HG02938 (cell line): ENCODE measurements around the gene WDR76.

ENCODE experiments used
- ATAC-seq: cut with Tn5 transposase; IDR thresholded peaks from one replicate; pipeline ENCODE4 v1.9.1; 2021; ENCODE audit warnings: mild to moderate bottlenecking, moderate library complexity; ENCODE audit not compliant: unreplicated experiment

Gene WDR76

DNA sequence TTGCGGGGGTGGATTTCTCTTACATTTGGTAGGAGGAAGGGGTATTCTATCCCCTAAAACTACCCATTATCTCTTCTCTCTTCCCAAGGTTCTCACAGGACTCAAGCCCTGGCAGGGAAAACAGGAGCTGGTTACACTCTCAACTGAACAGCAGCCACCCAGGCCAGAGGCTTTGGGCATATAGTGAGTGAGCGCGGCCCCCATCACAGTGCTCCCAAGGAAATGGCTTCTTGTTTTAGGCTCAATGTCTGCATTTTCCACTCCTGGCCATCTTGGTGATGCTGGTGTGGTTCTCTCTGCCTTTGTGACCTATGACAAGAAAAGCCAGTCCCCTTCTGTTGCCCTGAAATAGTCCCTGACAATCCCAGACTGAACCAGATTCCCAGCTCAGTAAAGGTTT lies 50.1 kb downstream of the WDR76 start:
- no peak for ATAC-seq

DNA sequence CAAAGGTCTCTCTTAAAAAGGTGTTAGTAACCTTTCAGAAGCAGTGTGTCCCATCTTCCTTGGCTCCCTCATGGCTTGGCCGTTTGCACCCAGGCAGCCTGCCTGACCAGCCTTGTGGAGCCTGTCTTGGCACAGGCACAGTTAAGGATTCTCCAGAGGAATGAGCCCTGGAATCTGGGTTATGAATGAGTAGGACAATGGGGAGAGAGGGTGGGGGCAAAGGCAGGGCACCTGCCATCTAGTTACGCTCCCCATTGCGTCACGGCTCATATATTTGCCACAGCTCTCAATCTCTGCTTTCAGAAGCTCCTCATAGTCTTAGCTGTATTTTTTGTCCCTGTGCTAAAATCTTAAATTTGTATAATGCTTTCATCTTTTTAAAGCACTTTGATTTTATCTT lies 50.6 kb downstream of the WDR76 start:
- no peak for ATAC-seq

DNA sequence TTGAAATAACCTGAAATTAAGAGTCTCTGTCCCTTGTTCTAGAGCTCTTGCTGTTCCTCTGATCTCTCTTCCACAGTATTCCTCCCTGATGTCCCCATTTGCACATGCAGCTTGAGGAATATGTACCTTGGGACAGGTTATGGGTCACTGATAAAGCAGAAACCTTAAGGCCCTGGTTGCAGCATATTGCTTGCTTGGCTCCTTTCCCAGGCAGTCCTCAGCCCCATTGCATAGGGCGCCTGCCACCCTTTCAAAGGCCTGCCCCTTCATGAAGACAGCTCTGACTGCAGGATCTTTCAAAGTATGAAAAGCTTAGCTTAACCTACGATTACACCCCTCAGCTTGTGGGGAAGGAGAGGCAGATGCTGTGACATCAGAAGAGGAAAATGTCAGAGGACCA lies 51.6 kb downstream of the WDR76 start:
- no peak for ATAC-seq

DNA sequence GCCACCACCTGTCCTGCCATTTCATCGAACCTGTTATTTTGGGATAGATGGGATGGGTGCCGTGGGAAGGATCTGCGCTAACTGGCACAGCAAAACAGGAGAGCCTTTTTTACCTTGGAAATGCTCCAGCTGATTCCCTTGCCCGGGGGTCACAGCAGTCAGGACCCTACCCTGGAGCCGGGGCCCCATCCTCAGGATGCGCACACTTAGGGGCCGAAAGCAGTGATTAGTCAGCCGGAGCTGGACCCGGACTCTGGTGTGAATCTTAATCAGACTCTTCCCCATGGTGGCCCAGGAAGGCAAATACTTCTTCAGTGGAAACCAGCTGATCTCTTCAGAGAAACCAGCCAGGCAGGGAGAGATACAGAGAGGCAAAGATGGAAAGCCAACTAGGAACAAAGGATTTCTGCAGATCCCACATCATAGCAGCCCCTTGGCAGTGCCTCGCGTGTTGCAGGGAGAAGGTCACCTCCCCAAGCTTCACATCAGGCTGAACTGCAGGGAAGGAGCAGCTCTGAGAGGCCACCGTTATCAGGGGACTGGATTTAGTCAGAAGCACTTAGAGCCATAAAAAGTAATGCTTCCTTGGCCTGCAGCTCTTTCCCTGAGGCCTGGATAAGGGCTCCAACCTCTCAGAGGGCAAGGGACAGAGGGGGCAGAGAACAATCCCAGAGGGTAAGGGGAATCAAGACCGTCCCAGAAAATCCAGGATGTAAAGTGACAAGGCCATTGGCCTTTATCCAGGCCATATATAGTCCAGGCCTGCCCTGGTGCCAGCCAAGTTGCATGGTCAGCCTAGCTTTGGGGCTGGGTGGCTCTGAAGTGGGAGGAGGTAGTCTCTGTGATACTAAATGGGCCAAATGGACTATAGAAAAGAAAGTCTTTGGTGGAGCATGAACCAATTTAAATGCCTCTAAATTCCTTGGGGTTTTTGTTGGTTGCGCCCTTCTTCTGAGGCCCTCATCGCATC lies 52.9 kb downstream of the WDR76 start:
- ATAC-seq = no peak

DNA sequence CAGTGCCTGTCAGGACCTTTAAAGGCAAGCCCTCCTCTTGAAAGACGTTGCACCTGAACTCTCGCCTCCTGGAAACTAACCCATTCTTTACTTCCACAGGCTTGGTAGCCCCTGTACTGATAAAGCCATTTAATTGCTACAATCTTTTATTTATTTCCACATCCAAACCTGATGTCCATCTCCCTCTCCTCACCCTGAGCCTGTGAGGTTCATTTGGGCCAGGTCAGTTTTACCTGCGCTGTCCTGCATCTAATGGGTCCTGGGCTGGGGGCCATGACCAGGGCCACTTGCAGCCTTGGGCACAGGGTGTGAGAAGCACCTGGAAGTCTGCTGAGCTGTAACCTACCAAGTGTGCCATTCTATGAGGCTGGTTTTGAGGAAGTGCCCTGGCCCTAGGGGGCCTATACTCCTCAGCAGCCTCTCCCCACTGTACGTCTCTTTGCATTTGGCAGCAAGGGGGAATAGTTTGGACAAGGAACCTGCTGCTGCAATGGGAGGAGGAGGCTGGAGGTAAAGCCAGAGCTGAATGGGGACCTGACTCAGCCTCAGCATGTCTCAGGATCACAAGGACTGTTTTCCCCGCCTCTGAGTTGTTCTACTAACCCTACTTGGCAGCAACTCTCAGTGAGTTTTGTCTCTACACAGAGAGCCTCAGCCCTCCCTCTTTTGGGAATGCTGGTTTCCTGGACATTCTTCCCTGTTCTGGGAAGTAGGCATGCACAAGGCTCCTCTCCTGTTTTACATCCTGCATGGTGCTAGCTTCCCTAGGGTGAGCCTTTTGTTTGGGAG lies 53.8 kb downstream of the WDR76 start:
- ATAC-seq = no peak

DNA sequence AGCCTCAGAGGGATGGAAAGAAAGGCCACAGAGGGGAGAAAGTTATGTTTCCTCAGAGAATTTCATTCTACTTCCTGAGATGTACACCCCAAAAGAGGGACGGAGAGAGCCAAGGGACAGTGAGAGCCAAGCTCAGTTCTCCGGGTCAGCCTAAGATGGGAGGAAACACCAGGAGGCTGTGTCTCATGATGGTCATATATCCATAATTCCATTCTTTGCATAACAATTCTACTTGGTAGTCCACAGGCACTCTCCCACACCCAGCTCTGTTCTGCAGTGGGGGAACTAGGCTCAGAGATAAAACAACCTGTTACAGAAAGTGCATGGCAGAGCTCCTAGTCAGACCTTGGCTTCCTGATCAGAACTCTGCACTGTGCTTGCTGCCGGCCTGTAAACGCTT lies 54.4 kb downstream of the WDR76 start:
- ATAC-seq = no peak

DNA sequence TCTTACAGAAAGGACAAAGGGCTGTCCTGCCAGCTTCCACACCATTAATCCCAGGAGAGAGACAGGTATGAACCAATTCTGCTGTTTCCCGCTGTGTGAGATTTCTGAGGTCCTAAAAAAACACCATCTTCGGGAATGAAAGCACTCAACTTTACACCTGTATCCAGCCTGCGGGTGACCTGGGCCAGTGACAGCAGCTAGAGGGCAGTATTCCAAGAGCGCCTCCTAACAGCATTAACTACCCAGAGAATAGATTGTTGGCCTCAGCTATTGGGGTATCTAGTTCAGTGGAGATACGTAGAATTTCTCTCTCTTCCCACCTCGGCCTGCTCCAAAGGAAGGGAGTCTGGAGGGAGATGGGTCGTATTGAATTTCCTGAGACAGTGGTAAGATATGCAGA lies 55.1 kb downstream of the WDR76 start:
- ATAC-seq = no peak

DNA sequence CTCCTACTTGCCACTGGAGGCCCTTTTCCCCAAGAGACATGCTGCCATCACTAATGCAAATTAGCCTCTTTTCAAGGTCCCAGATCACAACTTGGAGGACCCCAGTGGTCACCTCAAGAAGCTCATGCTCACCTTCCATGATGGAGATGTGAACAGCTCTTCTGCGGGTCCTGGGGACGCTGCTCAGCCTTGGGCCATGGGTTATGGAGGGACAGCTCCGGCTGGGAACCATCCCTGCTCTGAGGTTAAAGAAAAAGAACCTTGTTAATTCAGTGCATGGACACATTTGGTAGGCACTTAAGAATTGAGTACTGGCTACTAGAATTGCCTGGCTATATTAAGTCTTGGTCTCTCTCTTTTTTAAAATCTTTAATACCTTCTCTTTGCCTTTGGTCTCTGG lies 56.8 kb downstream of the WDR76 start:
- no peak for ATAC-seq

DNA sequence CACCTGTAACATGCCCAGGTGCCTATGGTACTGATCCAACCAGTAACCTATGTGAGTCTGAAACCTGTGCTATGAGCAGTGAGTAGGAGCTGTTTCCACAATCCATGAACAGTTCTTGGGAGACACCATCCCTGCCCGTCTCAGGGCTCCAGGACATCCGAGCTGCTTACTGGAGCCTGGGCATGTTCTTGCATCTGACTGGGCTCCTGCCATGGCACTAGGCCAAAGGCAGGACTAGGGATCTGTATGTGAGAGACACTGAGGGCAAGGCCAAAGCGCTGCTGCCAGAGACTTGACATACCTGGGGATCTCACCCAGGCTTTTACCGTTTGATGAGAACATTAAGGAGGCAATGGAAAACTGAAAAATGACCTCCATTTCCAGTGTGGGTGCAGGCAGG lies 59.8 kb downstream of the WDR76 start:
- no peak for ATAC-seq

DNA sequence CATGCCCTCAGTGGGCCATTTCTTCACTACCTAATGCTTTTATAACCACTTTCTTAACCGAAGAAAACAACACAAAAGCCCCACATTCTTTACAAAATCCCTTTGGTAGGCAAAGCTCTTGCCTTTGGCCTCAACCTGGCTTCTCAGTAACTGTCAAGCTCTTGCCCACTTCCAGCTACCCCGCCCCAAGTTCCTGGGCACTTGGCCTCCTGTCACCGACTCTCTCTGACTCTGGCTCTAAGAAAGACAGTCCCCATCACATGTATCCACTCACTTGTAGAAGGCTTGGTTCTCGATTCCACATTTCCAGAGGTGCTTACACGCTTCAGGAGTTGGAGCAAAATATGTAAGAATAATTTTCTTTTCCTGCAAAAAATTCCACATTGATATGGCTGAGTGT lies 61.1 kb downstream of the WDR76 start:
- ATAC-seq = no peak

DNA sequence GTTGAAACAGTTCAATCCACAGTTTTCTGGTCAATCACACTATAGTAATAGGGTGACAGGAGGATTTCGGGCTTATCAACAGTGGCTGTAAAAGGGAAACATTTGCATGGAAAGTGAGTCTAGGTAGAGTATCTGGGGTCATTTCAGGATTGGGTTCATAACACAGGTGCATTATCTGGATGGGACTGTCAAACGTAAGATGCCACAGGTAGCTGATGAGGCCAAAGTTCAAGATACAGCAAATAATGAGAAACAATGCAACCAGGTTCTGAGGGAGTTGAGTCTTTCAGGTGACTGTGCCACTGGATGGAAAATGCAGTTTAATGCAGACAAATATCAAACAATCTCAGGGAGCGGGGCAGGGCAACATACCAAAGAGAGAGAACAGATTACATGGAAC lies 62.2 kb downstream of the WDR76 start:
- ATAC-seq = no peak

DNA sequence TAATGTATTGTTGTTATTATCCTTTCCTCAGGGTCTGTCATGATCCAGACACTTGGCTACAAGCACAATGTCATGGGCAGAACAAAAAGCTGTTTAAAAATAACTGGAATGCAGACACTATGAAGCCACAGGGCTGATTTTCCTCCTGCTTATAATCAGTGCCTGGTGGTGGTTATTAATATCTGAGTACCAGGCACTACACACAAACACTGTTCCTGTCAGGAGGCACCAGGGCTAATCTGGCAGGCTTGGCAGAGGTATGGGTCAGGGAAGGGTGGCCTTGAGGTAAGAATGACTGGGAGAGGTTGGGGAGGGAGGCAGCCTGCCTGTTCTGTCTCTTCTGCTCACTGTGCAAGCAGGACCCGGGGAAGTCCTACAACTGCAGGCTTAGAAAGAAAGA lies 67.2 kb downstream of the WDR76 start:
- no peak for ATAC-seq

DNA sequence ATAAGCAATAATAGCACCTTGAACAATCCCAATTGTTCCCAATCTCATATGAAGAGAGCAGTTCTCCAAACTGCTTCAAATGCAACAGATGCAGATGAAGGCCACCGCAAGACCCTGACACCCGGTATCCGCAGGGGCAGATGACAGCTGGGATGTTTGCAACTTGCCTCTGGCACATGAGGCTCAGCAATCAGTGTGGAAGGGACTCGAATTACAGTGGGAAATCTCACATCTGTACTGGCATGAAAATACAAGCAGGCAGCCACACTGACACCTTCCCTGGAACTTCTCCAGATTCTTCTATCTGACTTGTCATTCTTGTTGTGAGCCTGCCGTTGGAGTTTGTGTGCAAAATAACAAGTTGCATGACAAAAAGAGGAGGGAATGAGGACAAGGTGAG lies 68.8 kb downstream of the WDR76 start:
- no peak for ATAC-seq

DNA sequence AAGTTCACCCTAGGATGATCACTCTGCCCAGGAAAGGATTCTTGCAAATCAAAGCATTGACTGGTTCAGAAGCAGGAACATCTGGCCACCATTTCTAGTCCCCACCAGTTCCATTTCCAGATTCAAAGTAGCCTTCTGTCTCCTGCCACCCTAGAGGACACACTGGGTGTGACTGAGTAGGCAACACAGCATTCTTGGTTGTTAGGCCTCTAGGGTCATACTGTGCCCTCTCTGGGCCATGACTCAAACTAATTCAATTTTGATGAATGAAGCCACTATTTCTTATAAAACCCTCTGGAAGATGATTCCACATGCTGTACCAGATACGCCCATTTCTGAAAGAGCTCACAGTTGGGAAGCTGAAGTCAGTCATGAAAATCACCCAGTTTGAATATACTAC lies 69.7 kb downstream of the WDR76 start:
- no peak for ATAC-seq

DNA sequence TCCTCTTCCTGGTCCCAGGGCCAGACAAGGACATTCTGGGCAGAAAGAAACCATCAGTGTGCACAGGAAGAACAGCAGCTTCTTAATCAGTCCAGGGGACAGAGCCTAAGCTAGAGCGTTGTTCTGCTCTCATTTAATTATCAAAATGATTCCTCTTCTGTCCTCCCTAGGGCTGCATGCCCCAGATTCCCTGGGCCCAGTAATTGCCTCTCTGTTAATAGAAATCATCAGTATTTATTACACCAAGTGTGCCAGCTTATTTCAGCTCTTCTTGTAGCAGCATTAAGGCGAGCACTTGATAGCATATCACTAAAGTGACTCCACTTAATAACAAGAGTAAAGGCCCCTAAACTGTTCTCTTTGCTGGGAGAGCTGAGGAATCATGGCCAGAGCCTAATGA lies 72.1 kb downstream of the WDR76 start:
- ATAC-seq = no peak

DNA sequence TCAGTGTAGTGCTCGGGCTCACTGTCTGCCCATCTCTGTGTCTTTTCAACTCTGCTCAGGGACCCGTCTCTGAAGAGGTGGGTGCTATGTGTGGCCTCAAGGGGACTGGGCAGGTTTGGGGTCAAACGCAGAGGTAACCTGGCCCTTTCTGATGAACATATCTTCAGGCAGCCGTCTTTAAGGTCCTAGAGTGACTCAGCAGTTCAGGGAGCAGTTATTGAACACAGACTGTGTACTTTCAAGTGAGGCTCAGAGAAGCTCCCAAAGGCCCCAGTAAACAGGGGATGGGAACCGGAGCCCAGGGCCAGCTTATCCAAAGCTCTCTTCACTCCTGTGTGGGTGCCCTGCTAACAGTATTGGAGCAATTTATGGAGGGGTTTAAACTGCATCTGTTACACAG lies 73.1 kb downstream of the WDR76 start:
- ATAC-seq = no peak

DNA sequence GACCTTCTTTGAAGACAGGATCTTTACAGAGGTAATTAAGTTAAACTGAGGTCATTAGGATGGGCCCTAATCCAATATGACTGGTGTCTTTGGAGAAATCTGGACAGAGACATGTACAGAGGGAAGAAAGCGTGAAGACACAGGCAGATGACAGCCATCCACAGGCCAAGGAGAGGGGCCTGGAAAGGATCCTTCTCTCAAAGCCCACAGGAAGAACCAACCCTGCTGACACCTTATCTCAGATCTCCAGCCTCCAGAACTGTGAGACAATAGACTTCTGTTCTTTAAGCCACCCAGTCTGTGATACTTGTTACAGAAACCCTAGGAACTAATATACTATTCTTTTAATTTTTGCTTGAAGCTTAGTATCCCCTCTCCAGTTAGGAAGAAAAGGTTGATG lies 74.2 kb downstream of the WDR76 start:
- ATAC-seq = no peak

DNA sequence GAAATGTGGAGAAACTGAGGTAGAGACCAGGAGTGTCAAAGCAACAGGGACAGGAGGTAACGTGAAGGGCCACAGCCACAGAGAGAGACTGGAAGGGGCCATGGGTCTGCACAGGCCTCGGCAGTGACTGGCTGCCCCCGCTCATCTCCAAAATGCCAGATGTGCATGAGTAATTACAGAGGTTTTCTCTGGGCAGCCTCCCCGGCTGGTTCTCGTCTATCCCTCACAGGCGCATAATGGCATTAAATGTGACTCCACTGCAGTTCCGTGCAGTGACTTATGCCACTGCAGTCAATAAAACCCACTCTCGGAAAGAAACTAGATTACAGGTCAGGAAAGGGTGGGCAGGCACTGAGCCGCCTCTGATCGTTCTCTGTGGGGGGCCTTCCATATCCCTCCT lies 74.7 kb downstream of the WDR76 start:
- no peak for ATAC-seq

DNA sequence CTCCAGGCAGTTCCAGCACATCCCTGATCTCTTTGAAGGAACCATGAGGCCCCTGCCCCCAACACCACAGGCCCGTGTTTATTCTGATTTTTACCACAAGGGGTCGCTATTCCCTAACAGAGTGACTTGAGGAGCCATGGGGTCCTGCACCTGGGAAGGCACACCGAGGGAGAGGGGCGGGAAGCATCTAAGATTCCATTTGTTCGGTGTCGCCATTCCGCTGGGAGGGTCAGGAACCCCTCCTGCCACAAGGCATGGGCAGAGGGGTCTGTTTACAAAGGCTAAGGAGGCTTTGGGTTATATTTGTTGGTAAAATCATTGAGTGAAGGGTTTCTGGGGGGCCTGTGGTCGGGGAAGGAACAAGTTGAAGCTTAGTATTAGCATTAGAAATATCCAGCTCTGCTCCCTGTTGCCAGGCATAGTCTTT lies 77.1 kb downstream of the WDR76 start:
- ATAC-seq = no peak

DNA sequence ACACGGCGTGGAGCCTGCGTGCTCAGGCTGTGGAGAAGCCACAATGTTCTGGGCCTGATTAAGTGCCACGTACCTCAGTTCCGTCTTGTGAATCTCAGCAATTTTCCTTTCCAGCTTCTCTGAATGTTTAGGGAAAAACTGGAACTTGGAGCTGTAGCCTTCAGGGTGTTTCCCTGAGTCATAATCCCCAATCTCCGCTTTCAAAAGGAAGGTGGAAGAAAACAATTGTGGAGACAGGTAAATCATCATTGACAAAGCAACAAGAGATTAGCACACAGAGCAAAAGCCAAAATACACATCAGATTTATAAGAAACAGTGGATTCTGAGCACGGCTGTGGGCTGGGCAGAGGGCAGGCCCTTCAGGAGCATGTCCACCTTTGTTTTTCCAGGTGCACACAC lies 79.0 kb downstream of the WDR76 start:
- no peak for ATAC-seq

DNA sequence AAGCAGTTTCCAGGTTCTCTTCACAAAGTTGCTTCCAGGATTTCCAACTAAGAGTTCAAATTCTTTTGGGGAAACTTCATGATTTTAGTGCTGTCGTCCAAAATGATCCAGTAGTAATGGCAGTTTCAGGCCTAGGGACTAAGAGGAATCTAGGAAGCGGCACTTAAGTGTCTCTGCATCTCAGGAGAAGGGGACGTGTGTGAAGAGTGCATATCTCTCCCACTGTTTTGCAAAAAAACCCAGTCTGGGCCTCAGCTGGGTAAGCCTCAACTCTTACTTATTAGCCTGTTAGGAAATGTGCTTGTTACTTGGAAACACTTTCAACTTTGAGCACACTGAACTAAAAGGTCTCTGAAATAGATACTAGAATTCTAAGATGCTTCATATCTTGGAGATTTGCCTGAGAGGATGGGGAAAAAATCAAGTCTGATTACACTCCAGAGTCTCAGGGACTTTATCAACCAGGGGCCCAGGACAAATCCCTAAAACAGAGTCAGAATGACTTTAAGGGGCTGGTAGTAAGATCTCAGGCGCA lies 81.8 kb downstream of the WDR76 start:
- ATAC-seq = no peak

DNA sequence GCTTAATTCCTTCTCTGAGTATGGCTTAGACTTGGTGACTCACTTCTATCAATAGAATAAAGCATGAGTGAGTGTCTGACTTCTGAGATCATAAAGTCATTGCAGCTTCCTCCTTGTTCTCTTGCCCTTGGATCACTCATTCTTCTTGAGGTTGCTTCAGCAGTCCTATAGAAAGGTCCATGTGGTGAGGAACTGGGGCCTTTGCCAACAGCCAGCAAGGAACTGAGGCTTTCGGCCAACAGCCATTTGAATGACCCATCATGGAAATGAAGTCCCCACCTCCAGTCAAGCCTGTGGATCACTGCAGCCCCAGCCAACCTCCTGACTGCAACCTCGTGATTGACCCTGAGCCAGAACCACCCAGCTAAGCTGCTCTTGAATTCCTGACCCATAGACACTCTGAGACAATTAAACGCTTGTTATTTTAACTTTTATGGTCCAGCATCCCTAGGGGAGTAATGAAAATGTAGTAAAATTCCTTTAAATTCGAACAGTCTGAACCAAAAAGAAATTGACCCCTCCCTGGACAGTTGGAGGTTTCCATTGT lies 84.5 kb downstream of the WDR76 start:
- ATAC-seq = no peak
